CD14-positive monocyte (primary cell): ENCODE measurements around the gene LIPN. TPM values are rescaled to one million over a fixed set of nuclear protein-coding genes. Genes with fewer than 3 reads are reported as not detected.

ENCODE experiments used
- DNase-seq, 3 donors: peaks; one replicate each; pipeline ENCODE4 v3.0.0-alpha.2; 2011 to 2022
- H2AFZ ChIP-seq: 2 replicates; pipeline ENCODE4 v1.6.0; 2012; ENCODE audit warnings: mild to moderate bottlenecking, low read depth, low read length, inconsistent platforms; ENCODE audit not compliant: insufficient read depth, poor library complexity, severe bottlenecking
- H3K27ac ChIP-seq, 2 donors: 1 replicate in 1 of 2; 2 replicates in 1 of 2; pipeline ENCODE4 v1.5.1; 2012 to 2013; ENCODE audit warnings: low read length in 2 of 2, control low read depth in 1 of 2, inconsistent platforms in 1 of 2, low read depth in 1 of 2, mild to moderate bottlenecking in 1 of 2
- H3K27me3 ChIP-seq, 2 donors: one replicate each; pipeline versions ENCODE4 v1.6.0 to v1.6.1; 2011 to 2013; ENCODE audit warnings: low read length in 2 of 2; ENCODE audit not compliant: control insufficient read depth in 2 of 2, insufficient read depth in 2 of 2
- H3K36me3 ChIP-seq, 2 donors: replicated peaks in 1 of 2; 1 replicate in 1 of 2; 2 replicates in 1 of 2; pipeline versions ENCODE4 v1.5.1 to v1.6.1; 2012 to 2013; ENCODE audit warnings: low read length in 2 of 2, control low read depth in 1 of 2, inconsistent platforms in 1 of 2, mild to moderate bottlenecking in 1 of 2; ENCODE audit not compliant: insufficient read depth in 2 of 2, control insufficient read depth in 1 of 2
- H3K4me1 ChIP-seq, 2 donors: 1 replicate in 1 of 2; 2 replicates in 1 of 2; pipeline versions ENCODE4 v1.5.1 to v1.6.1; 2012 to 2013; ENCODE audit warnings: low read length in 2 of 2, control low read depth in 1 of 2, inconsistent platforms in 1 of 2, mild to moderate bottlenecking in 1 of 2, moderate library complexity in 1 of 2; ENCODE audit not compliant: insufficient read depth in 2 of 2, control insufficient read depth in 1 of 2
- H3K4me2 ChIP-seq: replicated peaks from 2 replicates; pipeline ENCODE3; 2012; ENCODE audit warnings: low read length, moderate library complexity, mild to moderate bottlenecking; ENCODE audit not compliant: poor library complexity, severe bottlenecking; ENCODE audit errors: extremely low read depth
- H3K4me3 ChIP-seq, 3 experiments: fragments of 200-600 bp in 1 of 3; sonication (generic) in 1 of 3; replicated peaks in 1 of 3; 1 replicate in 2 of 3; 2 replicates in 1 of 3; pipeline ENCODE4 v1.5.1; 2011 to 2013; ENCODE audit warnings: low read length in 3 of 3, mild to moderate bottlenecking in 3 of 3, control low read depth in 2 of 3, low read depth in 2 of 3, inconsistent platforms in 1 of 3, moderate library complexity in 1 of 3
- H3K79me2 ChIP-seq: 2 replicates; pipeline ENCODE4 v1.6.0; 2012; ENCODE audit warnings: mild to moderate bottlenecking, control low read depth, inconsistent platforms, low read length, moderate library complexity; ENCODE audit not compliant: insufficient read depth
- H3K9ac ChIP-seq: 2 replicates; pipeline ENCODE4 v1.6.0; 2017; ENCODE audit warnings: low read length, mild to moderate bottlenecking; ENCODE audit not compliant: insufficient read depth, poor library complexity, severe bottlenecking
- H3K9me3 ChIP-seq, 2 donors: replicated peaks in 1 of 2; 1 replicate in 1 of 2; 2 replicates in 1 of 2; pipeline versions ENCODE4 v1.5.1 to v1.6.1; 2012 to 2013; ENCODE audit warnings: low read length in 2 of 2, control low read depth in 1 of 2; ENCODE audit not compliant: control insufficient read depth in 1 of 2, insufficient read depth in 1 of 2
- H4K20me1 ChIP-seq: 2 replicates; pipeline ENCODE4 v1.6.0; 2012; ENCODE audit warnings: mild to moderate bottlenecking, low read length, control low read depth, moderate library complexity; ENCODE audit not compliant: insufficient read depth
- H3K27ac Mint-ChIP-seq, 7 donors: one replicate each; pipeline ENCODE4 v1.8.0; 2020; ENCODE audit warnings: mild to moderate bottlenecking in 7 of 7, mixed read lengths in 7 of 7, moderate library complexity in 6 of 7, inconsistent platforms in 2 of 7
- H3K27me3 Mint-ChIP-seq, 3 donors: one replicate each; pipeline ENCODE4 v1.8.0; 2021 to 2022; ENCODE audit warnings: low read depth in 3 of 3, mild to moderate bottlenecking in 3 of 3, mixed read lengths in 3 of 3, moderate library complexity in 3 of 3, inconsistent platforms in 1 of 3
- H3K36me3 Mint-ChIP-seq, 2 donors: one replicate each; pipeline ENCODE4 v1.8.0; 2020; ENCODE audit warnings: mixed read lengths in 2 of 2, inconsistent platforms in 1 of 2, mild to moderate bottlenecking in 1 of 2
- H3K4me1 Mint-ChIP-seq: one replicate; pipeline ENCODE4 v1.8.0; 2020; ENCODE audit warnings: mild to moderate bottlenecking, mixed read lengths
- H3K4me3 Mint-ChIP-seq, 2 donors: one replicate each; pipeline ENCODE4 v1.8.0; 2020; ENCODE audit warnings: mild to moderate bottlenecking in 2 of 2, mixed read lengths in 2 of 2, moderate library complexity in 1 of 2
- H3K9me3 Mint-ChIP-seq, 7 donors: one replicate each; pipeline ENCODE4 v1.8.0; 2020 to 2022; ENCODE audit warnings: mixed read lengths in 7 of 7, mild to moderate bottlenecking in 6 of 7, moderate library complexity in 6 of 7, inconsistent platforms in 2 of 7
- WGBS: methylation state at CpG from one replicate; pipeline ENCODE4 v1.1.5; 2013; ENCODE audit warnings: missing lambda C conversion rate; ENCODE audit not compliant: insufficient coverage; 5-methylcytosine and 5-hydroxymethylcytosine counted together
- intact Hi-C, 2 donors: fragments of 100-400 bp; cut with micrococcal nuclease; formaldehyde crosslinking; loops; one replicate each; pipeline versions ENCODE4 v1.15.0 to v1.15.1; 2023
- polyA plus RNA-seq, 3 donors: library from polyadenylated mRNA; depleted of rRNA in 1 of 3; unstranded in 2 of 3; stranded (reverse) in 1 of 3; fragments of 300-500 nt in 2 of 3; fragments of >200 nt in 1 of 3; fragmentation: Illumina TruSeq in 2 of 3; gene quantifications; 1 replicate in 2 of 3; 2 replicates in 1 of 3; pipeline ENCODE4 v1.2.3, GENCODE V29; 2012 to 2021
- TF ChIP-seq, protein P1 (sequence below): fragments of 200-600 bp; IDR thresholded peaks from one replicate; pipeline ENCODE4 v1.8.0; 2022; ENCODE audit warnings: antibody characterized with exemption, mild to moderate bottlenecking

LIPN gene
- polyA plus RNA-seq, 3 donors: 8.9 to 12.9 (median 10.1) TPM

DNA sequence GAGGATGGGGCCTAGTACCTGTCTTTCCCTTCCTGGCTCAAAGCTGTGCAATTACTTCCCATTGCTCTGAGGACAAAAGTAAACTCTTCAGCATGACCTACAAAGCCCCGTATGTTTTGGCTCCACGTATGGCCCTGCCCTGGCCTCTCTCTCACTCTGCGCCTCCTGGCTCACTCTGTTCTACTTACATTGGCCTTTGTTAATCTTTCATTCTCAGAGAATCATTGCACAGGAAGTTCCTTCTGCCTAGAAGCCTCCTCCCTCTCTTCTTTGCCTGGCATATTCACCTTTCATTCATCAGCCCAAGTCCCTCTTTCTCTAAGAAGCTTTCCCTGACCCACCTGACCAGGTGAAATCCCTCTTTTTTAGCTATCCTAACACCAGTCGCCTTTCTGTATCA lies 66.6 kb downstream of the LIPN start:
- WGBS: 96% methylated on average over 3 of the region's 4 CpGs
- no peak overlapping the region for H3K27ac Mint-ChIP-seq
- TF ChIP-seq, protein P1, sequence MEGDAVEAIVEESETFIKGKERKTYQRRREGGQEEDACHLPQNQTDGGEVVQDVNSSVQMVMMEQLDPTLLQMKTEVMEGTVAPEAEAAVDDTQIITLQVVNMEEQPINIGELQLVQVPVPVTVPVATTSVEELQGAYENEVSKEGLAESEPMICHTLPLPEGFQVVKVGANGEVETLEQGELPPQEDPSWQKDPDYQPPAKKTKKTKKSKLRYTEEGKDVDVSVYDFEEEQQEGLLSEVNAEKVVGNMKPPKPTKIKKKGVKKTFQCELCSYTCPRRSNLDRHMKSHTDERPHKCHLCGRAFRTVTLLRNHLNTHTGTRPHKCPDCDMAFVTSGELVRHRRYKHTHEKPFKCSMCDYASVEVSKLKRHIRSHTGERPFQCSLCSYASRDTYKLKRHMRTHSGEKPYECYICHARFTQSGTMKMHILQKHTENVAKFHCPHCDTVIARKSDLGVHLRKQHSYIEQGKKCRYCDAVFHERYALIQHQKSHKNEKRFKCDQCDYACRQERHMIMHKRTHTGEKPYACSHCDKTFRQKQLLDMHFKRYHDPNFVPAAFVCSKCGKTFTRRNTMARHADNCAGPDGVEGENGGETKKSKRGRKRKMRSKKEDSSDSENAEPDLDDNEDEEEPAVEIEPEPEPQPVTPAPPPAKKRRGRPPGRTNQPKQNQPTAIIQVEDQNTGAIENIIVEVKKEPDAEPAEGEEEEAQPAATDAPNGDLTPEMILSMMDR: no peak
- H3K4me1 Mint-ChIP-seq: no peaks in the 10 kb centered on the region
- H3K36me3 Mint-ChIP-seq: peaks cover 69 to 73% of the 10 kb centered on the region in 2 donors
- Histone ChIP-seq H3K4me3 (no peak overlapping the region), H3K27ac (no peak overlapping the region), H3K4me2 (no peak overlapping the region), H3K4me1 (no peaks in the 10 kb centered on the region), H3K36me3 (peaks cover 7 to 71% of the 10 kb centered on the region in 2 donors), H2AFZ (no peak overlapping the region), H4K20me1 (no peaks in the 10 kb centered on the region), H3K9ac (no peak overlapping the region), H3K9me3 (no peaks in the 10 kb centered on the region), H3K27me3 (no peaks in the 10 kb centered on the region), H3K79me2 (no peaks in the 10 kb centered on the region)
- H3K27me3 Mint-ChIP-seq: no peaks in the 10 kb centered on the region
- no peak for DNase-seq
- no peaks in the 10 kb centered on the region for H3K9me3 Mint-ChIP-seq
- H3K4me3 Mint-ChIP-seq: no peak overlapping the region
- intact Hi-C loops: no loop called here

DNA sequence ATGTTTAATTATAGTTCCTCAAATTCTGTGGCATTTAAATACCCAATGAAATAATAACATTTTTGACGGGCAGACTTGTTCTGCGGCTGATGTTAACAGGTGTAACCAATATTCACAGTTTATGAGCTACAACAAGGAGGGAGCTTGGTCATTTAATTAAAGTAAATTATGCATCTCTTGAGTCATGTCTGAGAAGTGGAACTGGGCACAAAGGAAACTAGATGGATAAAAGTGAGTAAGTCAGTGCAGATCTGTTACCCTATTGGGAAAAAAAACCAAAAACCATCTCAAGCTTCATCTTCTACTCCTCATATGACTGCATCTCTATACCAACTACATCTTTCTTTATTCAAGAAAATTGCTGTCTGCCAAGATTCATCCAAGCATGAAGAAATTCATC lies 67.9 kb downstream of the LIPN start:
- H3K27ac Mint-ChIP-seq: no peak overlapping the region
- no peak for DNase-seq
- TF ChIP-seq, protein P1: no peak
- no peak overlapping the region for H3K4me3 ChIP-seq
- WGBS: no CpG with 5 or more reads among the region's 2 CpGs
- H2AFZ ChIP-seq: no peak overlapping the region
- H3K4me1 Mint-ChIP-seq: peaks cover under 1% of the 10 kb centered on the region
- H3K27ac ChIP-seq: no peak overlapping the region
- no peaks in the 10 kb centered on the region for H3K27me3 Mint-ChIP-seq
- H3K4me3 Mint-ChIP-seq: no peak overlapping the region
- no peaks in the 10 kb centered on the region for H3K9me3 Mint-ChIP-seq
- peaks cover 1 to 2% of the 10 kb centered on the region in 2 donors for H3K4me1 ChIP-seq
- H3K9ac ChIP-seq: no peak overlapping the region
- no peaks in the 10 kb centered on the region for H3K9me3 ChIP-seq
- no peaks in the 10 kb centered on the region for H3K79me2 ChIP-seq
- intact Hi-C loops: no loop called here
- no peaks in the 10 kb centered on the region for H3K27me3 ChIP-seq
- H4K20me1 ChIP-seq: no peaks in the 10 kb centered on the region
- no peak overlapping the region for H3K4me2 ChIP-seq
- H3K36me3 Mint-ChIP-seq: peaks cover 67 to 72% of the 10 kb centered on the region in 2 donors
- peaks cover 7 to 73% of the 10 kb centered on the region in 2 donors for H3K36me3 ChIP-seq
